ENCODE results near the gene MYO1F. TPM values are rescaled to one million over a fixed set of nuclear protein-coding genes. Genes with fewer than 3 reads are reported as not detected.

Gene MYO1F
- total RNA-seq, 1 experiment from 2014 or later: not detected

GRCh38 chr19:8536282-8536681, 41.0 kb downstream of the MYO1F start:
- Mint-ChIP-seq H3K27ac (ENCODE audit: unreplicated experiment) (peak overlapping the region; percentile 12), H3K4me1 (ENCODE audit: low read depth, unreplicated experiment) (no peaks in the 10 kb centered on the region), H3K27me3 (ENCODE audit: unreplicated experiment) (no peaks in the 10 kb centered on the region), H3K36me3 (ENCODE audit: insufficient read depth, unreplicated experiment) (no peaks in the 10 kb centered on the region), H3K9me3 (ENCODE audit: low read depth, unreplicated experiment) (no peaks in the 10 kb centered on the region), H3K4me3 (ENCODE audit: low read depth, unreplicated experiment) (no peak overlapping the region)
- CTCF ChIA-PET: no interaction called here
- BruUV-seq (replicated peaks): no TSS peak
- TF ChIP-seq, protein P1, sequence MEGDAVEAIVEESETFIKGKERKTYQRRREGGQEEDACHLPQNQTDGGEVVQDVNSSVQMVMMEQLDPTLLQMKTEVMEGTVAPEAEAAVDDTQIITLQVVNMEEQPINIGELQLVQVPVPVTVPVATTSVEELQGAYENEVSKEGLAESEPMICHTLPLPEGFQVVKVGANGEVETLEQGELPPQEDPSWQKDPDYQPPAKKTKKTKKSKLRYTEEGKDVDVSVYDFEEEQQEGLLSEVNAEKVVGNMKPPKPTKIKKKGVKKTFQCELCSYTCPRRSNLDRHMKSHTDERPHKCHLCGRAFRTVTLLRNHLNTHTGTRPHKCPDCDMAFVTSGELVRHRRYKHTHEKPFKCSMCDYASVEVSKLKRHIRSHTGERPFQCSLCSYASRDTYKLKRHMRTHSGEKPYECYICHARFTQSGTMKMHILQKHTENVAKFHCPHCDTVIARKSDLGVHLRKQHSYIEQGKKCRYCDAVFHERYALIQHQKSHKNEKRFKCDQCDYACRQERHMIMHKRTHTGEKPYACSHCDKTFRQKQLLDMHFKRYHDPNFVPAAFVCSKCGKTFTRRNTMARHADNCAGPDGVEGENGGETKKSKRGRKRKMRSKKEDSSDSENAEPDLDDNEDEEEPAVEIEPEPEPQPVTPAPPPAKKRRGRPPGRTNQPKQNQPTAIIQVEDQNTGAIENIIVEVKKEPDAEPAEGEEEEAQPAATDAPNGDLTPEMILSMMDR (IDR thresholded peaks at IDR 0.05; ENCODE audit: unreplicated experiment): no peak
- no peak for DNase-seq
- intact Hi-C loops (cut with micrococcal nuclease; ENCODE audit: unreplicated experiment): no loop called here

DNA sequence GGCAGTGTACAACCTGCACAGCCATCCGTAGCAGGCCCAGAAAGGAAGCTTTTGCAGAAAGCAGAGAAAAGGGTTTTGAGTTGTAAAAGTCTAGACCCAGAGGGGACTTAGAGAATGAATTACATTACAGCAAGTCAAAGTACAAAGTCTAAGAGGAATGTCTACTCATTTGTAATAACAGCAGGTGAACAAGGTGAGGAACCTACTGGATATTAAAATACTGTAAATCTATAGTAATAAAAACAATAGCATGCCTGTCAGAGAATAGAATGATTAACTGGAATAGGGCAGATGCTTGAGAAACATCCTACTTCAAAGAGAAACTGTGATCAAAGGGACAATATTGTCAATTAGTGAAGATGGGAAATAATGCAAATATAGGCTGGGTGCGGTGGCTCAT, 45.0 kb downstream of the MYO1F start:
- H3K36me3 Mint-ChIP-seq (ENCODE audit: insufficient read depth, unreplicated experiment): peaks cover 4% of the 10 kb centered on the region
- CTCF ChIA-PET: no interaction called here

GRCh38 chr19:8531470-8531869, 45.8 kb downstream of the MYO1F start:
- Mint-ChIP-seq H3K27ac (ENCODE audit: unreplicated experiment) (no peak overlapping the region), H3K9me3 (ENCODE audit: low read depth, unreplicated experiment) (no peaks in the 10 kb centered on the region), H3K4me1 (ENCODE audit: low read depth, unreplicated experiment) (peaks cover 11% of the 10 kb centered on the region), H3K27me3 (ENCODE audit: unreplicated experiment) (no peaks in the 10 kb centered on the region), H3K4me3 (ENCODE audit: low read depth, unreplicated experiment) (no peak overlapping the region), H3K36me3 (ENCODE audit: insufficient read depth, unreplicated experiment) (peaks cover 4% of the 10 kb centered on the region)
- no TSS peak for BruUV-seq (replicated peaks)
- no peak for DNase-seq
- TF ChIP-seq, protein P1 (IDR thresholded peaks at IDR 0.05; ENCODE audit: unreplicated experiment): no peak
- intact Hi-C loops (cut with micrococcal nuclease; ENCODE audit: unreplicated experiment): no loop called here
- CTCF ChIA-PET: interaction anchor here (0.6 kb wide), 1 partner anchor 57 kb away, joined by 4 read pairs; no protein-coding TSS in a partner anchor

More for the DNA sequence above, 45.0 kb downstream of the MYO1F start:
- H3K27ac Mint-ChIP-seq (ENCODE audit: unreplicated experiment): no peak overlapping the region
- H3K4me3 Mint-ChIP-seq (ENCODE audit: low read depth, unreplicated experiment): no peak overlapping the region
- peaks cover 11% of the 10 kb centered on the region for H3K4me1 Mint-ChIP-seq (ENCODE audit: low read depth, unreplicated experiment)
- H3K9me3 Mint-ChIP-seq (ENCODE audit: low read depth, unreplicated experiment): no peaks in the 10 kb centered on the region
- TF ChIP-seq, protein P1 (IDR thresholded peaks at IDR 0.05; ENCODE audit: unreplicated experiment): no peak
- no TSS peak for BruUV-seq (replicated peaks)
- no peak for DNase-seq
- intact Hi-C loops (cut with micrococcal nuclease; ENCODE audit: unreplicated experiment): no loop called here
- H3K27me3 Mint-ChIP-seq (ENCODE audit: unreplicated experiment): no peaks in the 10 kb centered on the region

DNA sequence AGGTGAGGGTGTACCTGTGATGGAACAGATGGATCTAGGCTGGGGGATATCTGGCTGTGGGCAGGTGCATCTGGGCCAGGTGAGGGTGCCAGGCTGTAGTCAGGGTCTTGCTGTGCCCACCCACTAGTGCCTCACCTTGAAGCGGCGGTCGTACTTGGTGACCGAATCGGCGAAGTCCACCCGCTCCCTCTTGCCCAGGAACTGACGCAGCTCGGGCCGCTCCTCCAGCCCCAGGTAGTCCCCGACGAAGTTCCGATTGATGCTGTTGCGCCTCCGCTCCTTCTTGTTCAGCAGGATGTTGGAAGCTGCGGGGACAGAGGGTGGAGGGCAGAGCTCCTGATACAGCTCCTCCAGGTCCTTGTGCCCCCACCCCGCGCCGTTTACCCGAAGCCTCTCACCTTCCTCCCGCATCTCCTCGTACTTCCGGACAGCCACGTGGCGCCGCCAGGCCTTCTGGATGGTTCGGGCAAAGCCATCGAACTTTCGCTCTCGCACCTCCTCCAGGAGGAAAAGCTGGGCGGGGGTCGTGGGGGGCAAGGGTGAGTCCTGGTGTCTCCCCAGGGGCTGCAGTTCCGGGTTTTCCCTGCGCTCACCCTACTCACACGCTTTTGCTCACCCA, 47.1 kb downstream of the MYO1F start:
- Mint-ChIP-seq H3K27me3 (ENCODE audit: unreplicated experiment) (no peaks in the 10 kb centered on the region), H3K4me1 (ENCODE audit: low read depth, unreplicated experiment) (peaks cover 11% of the 10 kb centered on the region), H3K9me3 (ENCODE audit: low read depth, unreplicated experiment) (no peaks in the 10 kb centered on the region), H3K27ac (ENCODE audit: unreplicated experiment) (no peak overlapping the region), H3K4me3 (ENCODE audit: low read depth, unreplicated experiment) (no peak overlapping the region), H3K36me3 (ENCODE audit: insufficient read depth, unreplicated experiment) (peaks cover 4% of the 10 kb centered on the region)
- no peak for DNase-seq
- CTCF ChIA-PET: no interaction called here
- TF ChIP-seq, protein P1 (IDR thresholded peaks at IDR 0.05; ENCODE audit: unreplicated experiment): no peak
- BruUV-seq (replicated peaks): no TSS peak
- intact Hi-C loops (cut with micrococcal nuclease; ENCODE audit: unreplicated experiment): no loop called here

Measured in Calu3 (cell line).